Endodermal cell (in vitro differentiated cells): ENCODE results near the gene NECAB2. TPM values are rescaled to one million over a fixed set of nuclear protein-coding genes. Genes with fewer than 3 reads are reported as not detected.

Experiments used
- DNase-seq: peaks from one replicate; pipeline ENCODE4 v3.0.0-alpha.2; 2017
- H3K27ac ChIP-seq: 2 replicates; pipeline ENCODE4 v1.5.1; 2013; ENCODE audit warnings: mild to moderate bottlenecking, low read depth, low read length, moderate library complexity
- H3K27me3 ChIP-seq: 2 replicates; pipeline ENCODE4 v1.6.1; 2013; ENCODE audit warnings: mild to moderate bottlenecking, low read length, moderate library complexity; ENCODE audit not compliant: insufficient read depth, control insufficient read depth, poor library complexity, severe bottlenecking
- H3K36me3 ChIP-seq: 2 replicates; pipeline ENCODE4 v1.7.0; 2013; ENCODE audit warnings: mild to moderate bottlenecking, low read length, moderate library complexity; ENCODE audit not compliant: control insufficient read depth, insufficient read depth
- H3K4me1 ChIP-seq: one replicate; pipeline ENCODE4 v1.7.0; 2013; ENCODE audit warnings: low read length; ENCODE audit not compliant: control insufficient read depth, insufficient read depth
- H3K4me3 ChIP-seq: 2 replicates; pipeline ENCODE4 v1.5.1; 2013; ENCODE audit warnings: mild to moderate bottlenecking, low read length, moderate library complexity
- H3K9ac ChIP-seq: 2 replicates; pipeline ENCODE4 v1.6.1; 2013; ENCODE audit warnings: mild to moderate bottlenecking, low read length, moderate library complexity; ENCODE audit not compliant: poor library complexity, severe bottlenecking; ENCODE audit errors: extremely low read depth
- H3K9me3 ChIP-seq: 2 replicates; pipeline ENCODE4 v1.6.1; 2013; ENCODE audit warnings: mild to moderate bottlenecking, low read length, moderate library complexity; ENCODE audit not compliant: control insufficient read depth
- H3K27ac Mint-ChIP-seq: 2 replicates; pipeline ENCODE4 v1.8.0; 2020; ENCODE audit warnings: mixed read lengths
- H3K27me3 Mint-ChIP-seq: 2 replicates; pipeline ENCODE4 v1.8.0; 2021; ENCODE audit warnings: mild to moderate bottlenecking, mixed read lengths; ENCODE audit not compliant: insufficient read depth
- H3K36me3 Mint-ChIP-seq: 2 replicates; pipeline ENCODE4 v1.8.0; 2020; ENCODE audit warnings: low read depth, mixed read lengths
- H3K4me1 Mint-ChIP-seq: 2 replicates; pipeline ENCODE4 v1.8.0; 2020; ENCODE audit warnings: mixed read lengths
- H3K4me3 Mint-ChIP-seq: 2 replicates; pipeline ENCODE4 v1.8.0; 2020; ENCODE audit warnings: mild to moderate bottlenecking, moderate library complexity, mixed read lengths
- H3K9me3 Mint-ChIP-seq: 2 replicates; pipeline ENCODE4 v1.8.0; 2020; ENCODE audit warnings: mild to moderate bottlenecking, mixed read lengths
- CTCF ChIP-seq: fragments of 200-600 bp; sonication (generic); conservative IDR thresholded peaks from 2 replicates; pipeline ENCODE4 v1.5.0; 2021; ENCODE audit warnings: antibody characterized with exemption, mild to moderate bottlenecking
- WGBS, 2 experiments: methylation state at CpG; one replicate each; pipeline versions ENCODE4 v1.1.5 to v1.1.7; 2013; ENCODE audit warnings: missing lambda C conversion rate in 2 of 2, mixed read lengths in 1 of 2; ENCODE audit not compliant: insufficient coverage in 1 of 2, insufficient read length in 1 of 2; 5-methylcytosine and 5-hydroxymethylcytosine counted together
- total RNA-seq, 2 donors: library from RNA; stranded (reverse); fragmentation: NEBNext Ultra II Directional in 1 of 2; extraction: Animal tissue kit (Norgen Biotek cat#: 25700) in 1 of 2; gene quantifications; 2 replicates in 1 of 2; 3 replicates in 1 of 2; pipeline ENCODE4 v1.2.1, GENCODE V29; 2021

The NECAB2 gene
- total RNA-seq, 2 donors from 2014 or later: 2.7 to 3.3 TPM

DNA sequence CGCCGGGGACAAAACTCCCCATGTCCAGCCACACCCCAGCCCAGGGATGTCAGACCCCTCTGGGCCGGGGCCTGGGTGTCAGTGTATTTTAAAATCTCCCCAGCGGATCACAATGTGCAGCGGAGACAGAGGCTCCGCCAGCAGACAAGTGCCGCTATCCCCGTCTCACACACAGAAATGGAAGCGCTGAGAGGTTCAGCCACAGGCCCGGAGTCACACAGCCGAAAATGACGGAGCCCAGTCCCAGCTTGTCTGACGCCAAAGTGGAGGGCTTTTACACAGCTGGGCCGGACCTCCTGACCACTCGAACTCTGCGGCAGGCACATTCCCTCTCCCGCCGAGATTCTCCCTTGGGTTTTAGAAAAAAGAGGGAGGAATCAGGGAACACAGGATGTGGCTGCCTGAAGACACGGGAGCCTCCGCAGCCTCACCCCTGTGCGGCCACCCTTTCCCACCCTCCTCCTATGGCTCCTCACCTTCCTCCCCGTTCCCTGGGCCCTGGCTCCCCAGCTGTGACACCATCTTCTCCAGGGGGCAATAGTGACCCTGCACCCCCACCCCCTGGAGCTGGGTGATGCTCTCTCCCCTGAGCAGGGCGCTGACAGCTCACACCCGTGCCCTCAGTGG, 21.8 kb upstream of the NECAB2 start:
- Mint-ChIP-seq H3K4me1 (peaks cover 8% of the 10 kb centered on the region), H3K4me3 (no peak overlapping the region), H3K27me3 (peaks cover 7% of the 10 kb centered on the region), H3K27ac (no peak overlapping the region), H3K9me3 (peaks cover 2% of the 10 kb centered on the region), H3K36me3 (peaks cover 5% of the 10 kb centered on the region)
- Histone ChIP-seq H3K4me3 (no peak overlapping the region), H3K9ac (no peak overlapping the region), H3K4me1 (peaks cover 7% of the 10 kb centered on the region), H3K9me3 (no peaks in the 10 kb centered on the region), H3K27ac (no peak overlapping the region), H3K36me3 (no peaks in the 10 kb centered on the region), H3K27me3 (no peaks in the 10 kb centered on the region)
- DNase-seq: no peak
- no peak for TF ChIP-seq CTCF
- 92 to 93% methylated on average over 15 to 24 of the region's 24 CpGs for WGBS, 2 experiments

- no peak for DNase-seq
- Mint-ChIP-seq H3K36me3 (peaks cover 5% of the 10 kb centered on the region), H3K4me3 (no peak overlapping the region), H3K27me3 (peaks cover 7% of the 10 kb centered on the region), H3K4me1 (peaks cover 8% of the 10 kb centered on the region), H3K27ac (no peak overlapping the region), H3K9me3 (peaks cover 2% of the 10 kb centered on the region)
- Histone ChIP-seq H3K9me3 (no peaks in the 10 kb centered on the region), H3K4me3 (no peak overlapping the region), H3K4me1 (peaks cover 7% of the 10 kb centered on the region), H3K9ac (no peak overlapping the region), H3K36me3 (no peaks in the 10 kb centered on the region), H3K27ac (no peak overlapping the region), H3K27me3 (no peaks in the 10 kb centered on the region)
- TF ChIP-seq CTCF: no peak
- 86 to 96% methylated on average over 11 to 20 of the region's 21 CpGs for WGBS, 2 experiments
These were observed 21.1 kb upstream of the NECAB2 start for GRCh38 chr16:83946781-83947566.

DNA sequence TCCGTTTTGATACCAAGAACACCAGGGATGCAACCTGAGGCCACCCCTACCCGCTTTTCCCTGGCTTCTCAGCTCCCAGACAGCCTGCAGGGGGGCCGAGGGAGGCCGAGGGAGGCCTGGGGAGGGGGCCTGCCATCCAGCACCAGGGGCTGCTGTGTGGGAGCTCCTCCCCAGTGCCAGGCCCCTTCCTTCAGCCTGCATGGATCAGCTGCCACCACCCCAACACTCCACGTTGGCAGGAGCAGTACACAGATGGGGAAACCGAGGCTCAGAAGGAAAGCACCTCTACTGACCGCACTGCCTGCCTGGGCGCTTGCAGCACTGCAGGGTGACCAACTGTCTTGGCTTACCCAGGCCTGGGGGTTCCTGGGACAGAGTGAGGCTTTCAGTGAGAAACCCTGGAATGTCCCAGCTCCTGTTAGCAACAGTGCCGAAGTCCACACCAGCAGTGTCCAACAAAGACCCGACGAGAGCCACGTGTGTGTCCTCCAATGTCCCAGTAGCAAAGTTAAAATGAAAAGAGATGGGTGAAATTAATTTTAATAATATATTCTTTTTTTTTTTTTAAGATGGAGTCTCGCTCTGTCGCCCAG, 20.3 kb upstream of the NECAB2 start:
- peaks cover 7% of the 10 kb centered on the region for H3K4me1 Mint-ChIP-seq
- H3K4me3 ChIP-seq: no peak overlapping the region
- WGBS, 2 experiments: 88 to 93% methylated on average over 7 to 14 of the region's 14 CpGs

More for the DNA sequence above, 20.3 kb upstream of the NECAB2 start:
- Histone ChIP-seq H3K9me3 (no peaks in the 10 kb centered on the region), H3K4me1 (peaks cover 7% of the 10 kb centered on the region), H3K27me3 (no peaks in the 10 kb centered on the region), H3K27ac (no peak overlapping the region), H3K36me3 (no peaks in the 10 kb centered on the region), H3K9ac (no peak overlapping the region)
- H3K27me3 Mint-ChIP-seq: peaks cover 6% of the 10 kb centered on the region
- DNase-seq: no peak
- H3K27ac Mint-ChIP-seq: no peak overlapping the region
- H3K9me3 Mint-ChIP-seq: peaks cover 2% of the 10 kb centered on the region
- TF ChIP-seq CTCF: no peak
- H3K4me3 Mint-ChIP-seq: no peak overlapping the region
- peaks cover 5% of the 10 kb centered on the region for H3K36me3 Mint-ChIP-seq
